Mucosa of gallbladder (tissue), 1 donor: ENCODE measurements around the gene NSUN7. TPM values are rescaled to one million over a fixed set of nuclear protein-coding genes. Genes with fewer than 3 reads are reported as not detected.
A peak's percentile ranks its signal among the peaks of the same experiment; 100 is the strongest.

Source experiments
- DNase-seq: peaks from one replicate; pipeline ENCODE4 v3.0.0-alpha.2; 2020; ENCODE audit warnings: low spot score
- total RNA-seq: library from RNA; stranded (reverse); gene quantifications from one replicate; pipeline ENCODE4 v1.2.1, GENCODE V29; 2021
- donor health status: DM: no; HTN: no; CAD: no.

Gene NSUN7
- total RNA-seq, 1 donor from 2014 or later: 5.6 TPM

- no peak for DNase-seq
Observed at GRCh38 chr4:40846532-40846931, 96.8 kb downstream of the NSUN7 start.

- no peak for DNase-seq
Observed at GRCh38 chr4:40848251-40848650, 98.5 kb downstream of the NSUN7 start.

- DNase-seq: no peak
Observed at GRCh38 chr4:40848940-40849339, 99.2 kb downstream of the NSUN7 start.

GRCh38 chr4:40850496-40850895, 100.7 kb downstream of the NSUN7 start:
- no peak for DNase-seq

GRCh38 chr4:40856277-40856839, 106.6 kb downstream of the NSUN7 start:
- no peak for DNase-seq

GRCh38 chr4:40856840-40857362, 107.1 kb downstream of the NSUN7 start:
- peak; percentile 53 for DNase-seq

- no peak for DNase-seq
Observed at GRCh38 chr4:40857956-40858355, 108.2 kb downstream of the NSUN7 start.

- no peak for DNase-seq
Observed at GRCh38 chr4:40858962-40859361, 109.2 kb downstream of the NSUN7 start.

Other genes with a start within 250 kb of the NSUN7 start
- gene RBM47, start 120.1 kb upstream of the NSUN7 start, total RNA-seq: 143 TPM